Activated T-cell treated with anti-CD3 and anti-CD28 coated beads for 24 hours (primary cell): ENCODE measurements around the gene RNF151.
A peak's percentile ranks its signal among the peaks of the same experiment; 100 is the strongest.
"Not testable (repeated sequence)": the region's sequence is repeated elsewhere in the genome, so short reads cannot be mapped to it uniquely, and the experiment has no call there.

Experiments used
- DNase-seq: peaks from one replicate; pipeline ENCODE4 v3.0.0-alpha.2; 2020; ENCODE audit warnings: low read depth

Gene RNF151

GRCh38 chr16:1960665-1961630 lies 5.7 kb upstream of the RNF151 start:
- peak; percentile 49 for DNase-seq

DNA sequence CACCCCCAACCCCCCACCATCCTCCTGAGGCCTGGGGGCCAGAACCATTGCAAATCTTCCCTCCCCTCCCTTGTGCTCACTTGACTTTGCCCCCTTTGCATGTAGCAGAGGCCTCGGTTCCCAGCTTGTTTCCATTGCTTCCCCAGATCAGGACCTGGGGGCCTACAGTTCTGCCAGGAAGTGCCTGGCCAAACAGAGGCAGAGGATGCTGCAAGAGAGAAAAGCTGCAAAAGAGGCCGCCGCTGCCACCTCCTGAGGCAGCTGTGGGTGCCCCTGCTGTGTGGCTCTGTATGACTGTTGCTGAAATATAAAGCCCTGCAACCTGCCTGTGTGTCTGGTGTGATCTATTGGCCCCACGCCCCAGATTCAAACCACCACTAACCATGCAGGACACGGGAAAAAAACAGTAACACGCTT lies 5.0 kb upstream of the RNF151 start:
- DNase-seq, result no peak

GRCh38 chr16:1962161-1963153 lies 4.2 kb upstream of the RNF151 start:
- DNase-seq, result not testable (repeated sequence)

- DNase-seq, result no peak
These were observed 2.7 kb upstream of the RNF151 start for GRCh38 chr16:1963806-1964505.

DNA sequence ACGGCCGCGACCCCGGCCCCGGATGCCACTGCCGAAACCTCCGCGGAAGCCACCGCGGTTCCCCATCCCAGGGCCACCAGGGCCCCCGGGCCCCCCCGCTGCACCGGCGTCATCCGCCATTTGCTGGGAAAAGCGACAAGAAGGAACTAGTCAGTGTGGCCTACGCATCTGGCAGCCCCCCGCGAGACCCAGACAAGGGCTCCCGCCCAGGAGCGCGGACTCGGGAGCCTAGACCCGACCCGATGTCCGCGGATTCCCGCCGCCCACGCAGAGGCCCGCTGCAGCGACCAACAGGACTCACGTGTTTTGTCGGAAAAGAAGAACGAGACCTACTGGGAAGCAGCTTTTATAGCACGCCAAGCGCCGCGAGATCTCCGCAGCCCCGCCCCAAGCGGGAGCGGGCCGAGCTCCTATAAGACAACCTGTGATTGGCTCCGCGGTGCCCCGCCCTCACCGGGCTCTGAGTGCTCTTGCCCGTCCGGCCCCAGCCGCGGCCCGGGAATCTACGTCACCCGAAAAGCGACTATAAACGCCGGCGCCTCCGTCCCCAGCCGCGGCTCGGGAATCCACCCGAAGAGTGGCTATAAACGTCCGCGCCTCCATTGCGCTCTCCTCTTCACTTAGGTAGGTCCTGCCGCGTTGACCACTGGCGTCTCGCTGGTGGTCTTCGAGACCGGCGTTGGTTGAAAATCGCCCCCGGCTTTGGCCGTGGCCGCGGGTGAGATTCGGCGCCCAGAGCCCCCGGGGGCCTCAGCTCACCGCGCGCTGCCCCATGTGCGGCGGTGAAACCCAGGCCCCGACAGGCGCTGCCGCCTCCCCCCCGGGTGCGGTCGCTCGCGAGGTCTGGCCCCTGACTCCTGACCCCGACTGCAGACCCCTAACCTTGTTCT lies 1.9 kb upstream of the RNF151 start, which contains the start of gene RPS2:
Gene RPS2, minus strand, starts transcription at position 321 of the 890 bp plus-strand sequence. Its CDS starts 201 bp downstream, at position 120.
- peak; percentile 96 for DNase-seq

GRCh38 chr16:1965396-1966001 lies 1.2 kb upstream of the RNF151 start:
- no peak for DNase-seq

DNA sequence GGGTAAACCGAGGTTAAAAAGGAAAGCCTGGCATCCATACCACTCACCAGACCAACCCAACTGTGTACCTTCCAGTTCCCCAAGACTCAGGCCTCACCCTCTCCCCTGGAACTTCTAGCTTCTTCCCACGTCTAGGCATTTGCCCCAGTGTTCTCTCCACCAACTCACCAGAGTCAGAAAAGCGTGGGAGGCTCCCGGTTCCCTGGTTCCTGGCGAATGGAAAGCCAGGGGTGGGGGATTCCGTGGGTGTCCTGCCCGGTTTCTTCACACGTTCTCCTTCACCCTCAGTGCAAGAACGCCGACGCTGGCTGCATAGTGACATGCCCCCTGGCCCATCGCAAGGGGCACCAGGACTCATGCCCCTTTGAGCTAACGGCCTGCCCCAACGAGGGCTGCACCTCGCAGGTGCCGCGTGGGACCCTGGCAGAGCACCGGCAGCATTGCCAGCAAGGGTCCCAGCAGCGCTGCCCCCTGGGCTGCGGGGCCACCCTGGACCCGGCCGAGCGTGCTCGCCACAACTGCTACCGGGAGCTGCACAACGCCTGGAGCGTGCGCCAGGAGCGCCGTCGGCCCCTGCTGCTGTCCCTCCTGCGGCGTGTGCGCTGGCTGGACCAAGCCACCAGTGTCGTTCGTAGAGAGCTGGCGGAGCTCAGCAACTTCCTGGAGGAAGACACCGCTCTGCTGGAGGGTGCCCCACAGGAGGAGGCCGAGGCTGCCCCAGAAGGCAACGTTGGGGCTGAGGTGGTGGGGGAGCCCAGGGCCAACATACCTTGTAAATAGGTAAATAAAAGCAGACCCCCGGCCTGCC lies 1.7 kb downstream of the RNF151 start:
- DNase-seq, result no peak

DNA sequence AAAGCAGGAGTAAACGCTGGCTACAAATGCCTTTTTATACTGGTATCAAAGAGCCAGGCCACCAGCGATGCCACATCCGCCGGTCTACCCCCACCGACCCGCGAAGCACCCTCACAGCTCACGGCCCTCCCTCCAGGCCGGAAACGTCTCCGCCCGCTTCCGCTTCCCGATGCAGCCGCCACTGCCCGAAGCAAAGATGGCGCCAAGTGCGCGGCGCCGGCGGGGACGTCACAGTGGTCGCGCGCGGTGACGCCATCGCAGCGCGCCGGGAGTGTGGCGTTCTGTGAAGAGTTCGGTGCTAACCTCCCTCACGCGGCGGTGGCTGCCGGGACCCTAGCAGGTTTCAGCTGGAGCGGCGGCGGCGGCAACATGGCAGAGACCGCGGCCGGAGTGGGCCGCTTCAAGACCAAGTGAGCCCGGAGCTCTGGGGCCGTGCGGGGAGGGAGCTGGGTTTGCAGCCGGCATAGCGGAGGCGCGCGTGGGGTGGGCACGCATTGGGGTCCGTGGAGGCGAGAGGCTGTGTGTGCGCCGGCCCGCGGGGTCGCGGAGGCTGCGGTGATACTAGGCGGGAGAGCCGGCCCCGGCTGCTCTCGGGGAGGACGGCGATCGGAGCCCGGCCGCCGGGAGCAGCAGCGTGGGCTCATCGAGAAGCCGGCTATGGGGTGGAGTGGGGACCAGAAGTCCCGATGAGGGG lies 5.3 kb downstream of the RNF151 start, which contains the start of gene TBL3:
Gene TBL3, plus strand, starts transcription at position 258 of the 694 bp plus-strand sequence. Its CDS starts 112 bp downstream, at position 370.
- DNase-seq, result peak; percentile 95

GRCh38 chr16:1972490-1972877 lies 5.8 kb downstream of the RNF151 start:
- no peak for DNase-seq

DNA sequence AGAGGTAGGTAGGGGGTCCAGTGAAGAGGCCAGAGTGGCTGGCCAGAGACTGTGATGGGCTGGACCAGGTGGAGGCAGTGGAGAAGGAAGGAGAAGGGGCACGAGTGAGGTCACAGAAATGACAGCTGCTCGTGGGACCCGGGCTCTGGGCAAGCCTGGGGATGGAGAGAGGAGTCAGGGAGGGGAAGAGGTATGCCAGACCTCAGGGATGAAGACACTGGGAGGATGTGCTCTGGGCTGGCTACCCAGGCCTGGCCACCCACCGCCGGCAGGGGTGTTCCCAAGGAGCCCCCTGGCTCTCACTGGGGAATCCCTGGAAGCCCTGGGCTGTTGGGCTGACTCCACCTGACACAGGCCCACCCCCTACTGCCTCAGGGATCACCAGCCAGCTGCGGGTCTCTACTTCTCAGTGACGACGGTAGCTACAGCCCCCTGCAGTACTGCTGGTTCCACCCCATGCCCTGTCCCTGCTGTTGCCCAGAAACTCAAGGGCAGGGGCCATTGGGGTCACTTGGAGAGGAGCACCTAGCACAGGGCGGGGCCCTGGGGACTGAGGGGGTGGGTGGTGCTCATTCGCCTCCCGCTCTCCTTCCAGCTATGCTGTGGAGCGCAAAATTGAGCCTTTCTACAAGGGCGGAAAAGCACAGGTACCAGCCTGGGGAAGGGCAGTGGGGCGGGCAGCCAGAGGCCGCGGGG lies 7.0 kb downstream of the RNF151 start:
- DNase-seq, result no peak

DNA sequence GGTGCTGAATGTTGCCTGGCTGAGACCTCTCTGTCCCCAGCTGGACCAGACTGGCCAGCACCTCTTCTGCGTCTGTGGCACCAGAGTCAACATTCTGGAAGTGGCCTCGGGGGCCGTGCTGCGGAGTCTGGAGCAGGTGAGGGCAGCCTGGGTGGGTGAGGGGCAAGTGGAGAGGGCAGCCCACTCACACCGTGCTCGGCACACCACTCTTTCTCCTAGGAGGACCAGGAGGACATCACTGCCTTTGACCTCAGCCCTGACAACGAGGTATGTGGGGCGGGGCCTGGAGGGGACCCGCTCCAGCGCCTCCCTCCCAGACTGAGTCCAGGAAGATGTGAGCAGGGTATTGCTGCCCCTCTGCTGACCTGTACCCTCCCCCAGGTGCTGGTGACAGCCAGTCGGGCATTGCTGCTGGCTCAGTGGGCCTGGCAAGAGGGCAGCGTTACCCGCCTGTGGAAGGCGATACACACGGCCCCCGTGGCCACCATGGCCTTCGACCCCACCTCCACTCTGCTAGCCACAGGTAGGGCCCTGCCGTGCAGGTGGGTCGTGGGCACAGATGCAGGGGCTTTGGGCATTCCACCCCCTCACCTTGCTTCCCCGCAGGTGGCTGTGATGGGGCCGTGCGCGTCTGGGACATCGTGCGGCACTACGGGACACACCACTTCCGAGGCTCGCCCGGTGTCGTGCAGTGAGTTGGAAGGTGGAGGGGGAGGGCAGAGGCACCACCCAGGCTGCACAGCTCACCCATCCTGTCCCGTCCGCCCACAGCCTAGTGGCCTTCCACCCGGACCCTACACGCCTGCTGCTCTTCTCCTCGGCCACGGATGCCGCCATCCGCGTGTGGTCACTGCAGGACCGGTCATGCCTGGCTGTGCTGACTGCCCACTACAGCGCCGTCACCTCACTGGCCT lies 7.8 kb downstream of the RNF151 start:
- no peak for DNase-seq

DNA sequence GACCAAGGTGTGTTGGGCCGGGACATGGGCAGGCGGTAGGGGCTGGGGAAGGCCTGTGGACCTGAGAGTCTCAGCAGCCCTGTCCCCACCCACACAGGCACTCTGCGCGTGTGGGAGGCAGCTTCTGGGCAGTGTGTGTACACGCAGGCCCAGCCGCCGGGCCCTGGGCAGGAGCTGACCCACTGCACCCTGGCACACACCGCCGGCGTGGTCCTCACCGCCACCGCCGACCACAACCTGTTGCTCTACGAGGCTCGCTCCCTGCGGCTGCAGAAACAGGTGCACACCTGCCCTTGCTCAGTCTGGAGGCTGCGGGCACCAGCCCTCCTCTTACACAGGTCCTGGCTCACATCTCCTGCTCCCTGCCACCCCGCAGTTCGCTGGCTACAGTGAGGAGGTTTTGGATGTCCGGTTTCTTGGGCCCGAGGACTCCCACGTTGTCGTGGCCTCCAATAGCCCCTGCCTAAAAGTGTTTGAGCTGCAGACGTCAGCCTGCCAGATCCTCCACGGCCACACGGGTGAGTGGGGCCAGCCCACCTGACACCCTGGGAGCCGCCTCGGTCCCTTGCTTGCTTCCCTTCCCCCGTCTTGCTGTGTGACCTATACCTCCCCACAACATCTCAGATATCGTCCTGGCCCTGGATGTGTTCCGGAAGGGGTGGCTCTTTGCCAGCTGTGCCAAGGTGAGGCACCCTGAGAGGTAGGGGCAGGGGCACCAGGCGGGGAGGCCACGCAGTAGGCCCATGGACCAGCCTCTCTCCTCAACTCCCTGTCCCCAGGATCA lies 9.0 kb downstream of the RNF151 start:
- DNase-seq, result no peak

DNA sequence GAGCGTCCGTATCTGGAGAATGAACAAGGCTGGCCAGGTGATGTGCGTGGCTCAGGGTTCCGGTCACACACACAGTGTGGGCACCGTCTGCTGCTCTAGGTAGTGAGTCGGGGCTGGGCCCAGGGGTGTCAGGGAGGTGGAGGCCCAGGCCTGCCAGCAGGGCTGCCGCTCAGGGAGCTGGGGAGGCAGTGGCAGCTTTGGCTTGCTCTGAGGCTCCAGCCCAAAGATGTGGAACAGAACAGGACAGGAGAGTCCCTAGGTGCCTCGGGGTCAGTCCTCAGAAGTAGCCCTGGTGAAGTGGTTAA lies 9.5 kb downstream of the RNF151 start:
- no peak for DNase-seq

DNA sequence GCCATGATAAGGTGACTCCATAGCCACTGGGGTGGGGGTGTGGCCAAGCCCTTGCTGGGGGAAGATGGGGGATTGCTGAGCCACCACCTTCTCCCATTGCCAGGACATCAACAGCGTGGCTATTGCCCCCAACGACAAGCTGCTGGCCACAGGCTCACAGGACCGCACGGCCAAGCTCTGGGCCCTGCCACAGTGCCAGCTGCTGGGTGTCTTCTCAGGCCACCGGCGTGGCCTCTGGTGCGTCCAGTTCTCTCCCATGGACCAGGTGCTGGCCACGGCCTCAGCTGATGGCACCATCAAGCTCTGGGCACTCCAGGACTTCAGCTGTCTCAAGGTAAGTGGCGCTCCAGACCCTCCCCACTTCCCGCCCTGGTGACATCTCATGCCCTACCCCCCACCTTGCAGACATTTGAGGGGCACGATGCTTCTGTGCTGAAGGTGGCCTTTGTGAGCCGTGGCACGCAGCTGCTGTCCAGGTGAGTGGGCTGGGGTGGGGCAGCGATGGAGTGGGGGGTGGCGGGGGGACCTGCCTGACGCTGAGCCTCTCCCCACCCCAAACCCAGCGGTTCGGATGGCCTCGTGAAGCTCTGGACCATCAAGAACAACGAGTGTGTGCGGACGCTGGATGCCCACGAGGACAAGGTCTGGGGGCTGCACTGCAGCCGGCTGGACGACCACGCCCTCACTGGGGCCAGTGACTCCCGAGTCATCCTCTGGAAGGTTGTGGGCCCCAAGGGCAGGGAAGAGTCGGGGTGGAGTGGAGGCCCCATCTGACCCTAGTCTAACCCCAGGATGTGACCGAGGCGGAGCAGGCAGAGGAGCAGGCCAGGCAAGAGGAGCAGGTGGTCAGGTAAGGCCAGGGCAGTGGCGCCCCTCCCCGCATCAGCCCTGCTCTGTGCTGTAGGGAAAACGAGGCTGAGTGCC lies 10.6 kb downstream of the RNF151 start:
- DNase-seq, result no peak

DNA sequence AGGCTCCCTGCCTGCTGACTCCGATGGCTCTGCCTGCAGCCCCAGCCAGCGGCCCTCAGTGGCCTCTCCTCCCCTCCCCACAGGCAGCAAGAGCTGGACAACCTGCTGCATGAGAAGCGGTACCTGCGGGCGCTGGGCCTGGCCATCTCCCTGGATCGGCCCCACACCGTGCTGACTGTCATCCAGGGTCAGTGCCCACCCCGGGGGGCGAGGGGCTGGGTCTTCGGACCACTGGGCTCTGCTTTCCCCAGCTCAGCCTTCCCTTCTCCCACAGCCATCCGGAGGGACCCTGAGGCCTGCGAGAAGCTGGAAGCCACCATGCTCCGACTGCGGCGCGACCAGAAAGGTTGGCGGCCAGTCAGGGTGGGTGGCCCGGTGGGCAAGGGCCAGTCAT lies 11.2 kb downstream of the RNF151 start:
- DNase-seq, result no peak
